ENCODE data around the gene SPATA24.

The SPATA24 gene

GRCh38 chr5:139383993-139384590 is 19.8 kb downstream of the SPATA24 start:
- no peak overlapping the region for H3K4me3 ChIP-seq (ENCODE audit: low read depth, low read length)

GRCh38 chr5:139383275-139383992 is 20.5 kb downstream of the SPATA24 start, which contains the start of gene SLC23A1:
Gene SLC23A1, minus strand, starts transcription at chr5:139383297. Its CDS starts 44 bp downstream, at chr5:139383253.
- H3K4me3 ChIP-seq (ENCODE audit: low read depth, low read length): no peak within 1 kb of the TSS

GRCh38 chr5:139382807-139383206 is 21.1 kb downstream of the SPATA24 start:
- H3K4me3 ChIP-seq (ENCODE audit: low read depth, low read length): no peak overlapping the region

- H3K4me3 ChIP-seq (ENCODE audit: low read depth, low read length): no peak overlapping the region
Measured at GRCh38 chr5:139381837-139382761, 21.8 kb downstream of the SPATA24 start.

GRCh38 chr5:139379626-139380449 is 24.1 kb downstream of the SPATA24 start:
- H3K4me3 ChIP-seq (ENCODE audit: low read depth, low read length): no peak overlapping the region

- H3K4me3 ChIP-seq (ENCODE audit: low read depth, low read length): no peak overlapping the region
Measured at GRCh38 chr5:139378941-139379361, 24.9 kb downstream of the SPATA24 start.

GRCh38 chr5:139378101-139378825 is 25.6 kb downstream of the SPATA24 start:
- peak overlapping the region; percentile 14 for H3K4me3 ChIP-seq (ENCODE audit: low read depth, low read length)

GRCh38 chr5:139377226-139377625 is 26.7 kb downstream of the SPATA24 start:
- no peak overlapping the region for H3K4me3 ChIP-seq (ENCODE audit: low read depth, low read length)

GRCh38 chr5:139376364-139376763 is 27.5 kb downstream of the SPATA24 start:
- no peak overlapping the region for H3K4me3 ChIP-seq (ENCODE audit: low read depth, low read length)

GRCh38 chr5:139374909-139375308 is 29.0 kb downstream of the SPATA24 start:
- no peak overlapping the region for H3K4me3 ChIP-seq (ENCODE audit: low read depth, low read length)

GRCh38 chr5:139371482-139372435 is 32.1 kb downstream of the SPATA24 start:
- H3K4me3 ChIP-seq (ENCODE audit: low read depth, low read length): no peak overlapping the region

GRCh38 chr5:139369181-139369580 is 34.7 kb downstream of the SPATA24 start:
- no peak overlapping the region for H3K4me3 ChIP-seq (ENCODE audit: low read depth, low read length)

- H3K4me3 ChIP-seq (ENCODE audit: low read depth, low read length): no peak overlapping the region
Measured at GRCh38 chr5:139368613-139369012, 35.3 kb downstream of the SPATA24 start.

- no peak overlapping the region for H3K4me3 ChIP-seq (ENCODE audit: low read depth, low read length)
Measured at GRCh38 chr5:139364466-139364865, 39.4 kb downstream of the SPATA24 start.

- no peak overlapping the region for H3K4me3 ChIP-seq (ENCODE audit: low read depth, low read length)
Measured at GRCh38 chr5:139363937-139364336, 40.0 kb downstream of the SPATA24 start.

GRCh38 chr5:139361835-139362429 is 42.0 kb downstream of the SPATA24 start:
- H3K4me3 ChIP-seq (ENCODE audit: low read depth, low read length): no peak overlapping the region

GRCh38 chr5:139360384-139360783 is 43.5 kb downstream of the SPATA24 start:
- no peak overlapping the region for H3K4me3 ChIP-seq (ENCODE audit: low read depth, low read length)

- H3K4me3 ChIP-seq (ENCODE audit: low read depth, low read length): no peak overlapping the region
Measured at GRCh38 chr5:139358064-139358463, 45.8 kb downstream of the SPATA24 start.

All from iPS-11a (cell line).